HG03280 (cell line): Measurements from ENCODE around the gene MAPK10.

Source experiments
- ATAC-seq: cut with Tn5 transposase; IDR thresholded peaks from one replicate; pipeline ENCODE4 v1.9.1; 2021; ENCODE audit warnings: mild to moderate bottlenecking, moderate library complexity; ENCODE audit not compliant: unreplicated experiment

The MAPK10 gene

DNA sequence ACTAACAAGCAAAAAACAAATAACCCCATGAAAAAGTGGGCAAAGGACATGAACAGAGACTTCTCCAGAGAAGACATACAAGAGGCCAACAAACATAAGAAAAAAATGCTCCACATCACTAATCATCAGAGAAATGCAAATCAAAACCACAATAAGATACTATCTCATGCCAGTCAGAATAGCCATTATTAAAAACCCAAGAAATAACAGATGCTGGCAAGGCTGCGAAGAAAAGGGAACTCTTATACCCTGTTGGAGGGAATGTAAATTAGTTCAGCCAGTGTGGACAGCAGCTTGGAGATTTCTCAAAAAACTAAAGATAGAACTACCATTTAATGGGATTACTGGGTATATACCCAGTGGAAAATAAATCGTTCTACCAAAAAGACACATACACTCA is 79.6 kb downstream of the MAPK10 start:
- no peak for ATAC-seq

DNA sequence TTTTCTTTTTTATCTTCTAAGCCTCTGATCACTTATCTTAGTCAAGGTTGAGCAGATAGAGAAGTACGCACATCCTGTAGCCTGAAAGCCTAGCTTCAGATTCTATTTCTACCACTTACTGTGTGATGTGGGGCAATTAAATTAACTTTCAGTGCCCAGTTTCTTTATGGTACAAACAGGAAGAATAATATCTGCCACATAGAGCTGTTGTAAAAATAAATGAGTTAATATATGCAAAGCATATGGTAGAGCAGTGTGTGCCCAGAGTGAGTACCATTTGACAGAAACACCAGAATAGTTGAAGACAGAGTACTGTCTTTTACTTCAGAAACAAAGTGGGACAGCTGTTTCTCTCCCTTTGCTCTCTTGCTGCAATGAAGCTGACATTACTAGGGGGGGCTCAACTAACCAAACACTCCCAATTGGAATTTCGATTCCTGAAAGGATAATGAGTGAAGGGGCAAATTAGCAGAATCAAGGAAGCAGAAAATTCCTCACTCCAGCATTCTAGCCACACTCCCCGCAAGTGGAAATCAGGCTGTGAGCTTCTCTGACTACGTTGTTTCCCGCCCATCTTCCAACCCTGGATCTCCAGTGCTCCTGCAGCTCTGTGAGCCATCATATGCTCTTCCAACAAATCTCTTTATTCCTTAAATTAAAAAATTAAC is 80.4 kb downstream of the MAPK10 start:
- no peak for ATAC-seq

DNA sequence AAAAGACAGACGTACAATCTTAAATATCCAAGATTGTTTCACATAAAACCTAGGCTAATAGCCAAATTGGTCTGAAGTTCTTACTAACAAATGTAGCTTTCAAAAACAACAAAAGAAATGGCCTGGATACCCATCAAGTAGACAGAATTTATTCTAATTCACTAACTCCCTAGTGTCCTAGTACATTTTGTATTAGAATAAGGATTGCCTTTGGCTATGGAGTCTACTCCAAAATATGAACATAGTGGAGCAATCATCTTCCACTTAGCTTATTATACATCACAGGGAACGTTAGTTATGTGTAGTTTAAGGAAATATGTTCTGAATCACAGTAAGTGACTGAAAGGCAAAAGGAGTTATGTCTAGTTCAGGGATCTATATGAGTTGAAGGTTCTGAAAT is 81.7 kb downstream of the MAPK10 start:
- ATAC-seq, result no peak

DNA sequence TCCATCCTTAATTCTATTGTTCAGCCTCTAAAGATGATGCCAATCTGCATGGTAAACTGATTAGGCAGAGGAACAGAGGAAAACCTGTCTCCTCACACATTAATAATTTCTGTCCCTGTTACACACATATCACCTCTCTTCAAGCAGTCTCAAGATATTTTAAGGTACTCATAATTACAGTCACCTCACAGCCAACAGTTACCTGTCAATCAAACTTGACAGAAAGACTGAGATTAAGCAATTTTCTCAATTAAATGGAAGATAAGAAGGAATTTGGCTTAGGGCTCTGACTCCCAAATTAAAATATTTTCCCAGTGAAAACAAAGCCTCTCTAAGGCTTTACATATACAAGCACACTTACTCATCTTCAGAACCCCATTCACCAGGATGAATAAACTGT is 85.2 kb downstream of the MAPK10 start:
- ATAC-seq, result no peak

DNA sequence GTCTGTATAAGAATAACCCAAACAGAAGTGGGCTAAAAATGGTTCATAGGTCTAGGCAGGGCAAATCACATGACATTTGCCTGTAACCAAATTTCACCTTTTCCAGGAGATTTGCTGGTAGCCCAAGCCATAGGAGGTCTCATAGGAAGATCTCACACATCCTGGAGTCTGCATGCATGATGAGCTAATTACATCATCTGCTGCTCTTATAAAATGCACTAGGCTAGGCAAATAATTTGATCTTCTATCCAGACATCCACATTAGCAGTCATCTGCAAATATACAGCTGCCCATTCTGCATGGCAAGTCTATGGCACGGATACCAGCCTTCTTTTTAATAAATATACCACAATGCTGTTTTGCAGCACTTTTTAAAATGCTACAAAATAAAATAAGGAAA is 87.2 kb downstream of the MAPK10 start:
- ATAC-seq, result no peak

DNA sequence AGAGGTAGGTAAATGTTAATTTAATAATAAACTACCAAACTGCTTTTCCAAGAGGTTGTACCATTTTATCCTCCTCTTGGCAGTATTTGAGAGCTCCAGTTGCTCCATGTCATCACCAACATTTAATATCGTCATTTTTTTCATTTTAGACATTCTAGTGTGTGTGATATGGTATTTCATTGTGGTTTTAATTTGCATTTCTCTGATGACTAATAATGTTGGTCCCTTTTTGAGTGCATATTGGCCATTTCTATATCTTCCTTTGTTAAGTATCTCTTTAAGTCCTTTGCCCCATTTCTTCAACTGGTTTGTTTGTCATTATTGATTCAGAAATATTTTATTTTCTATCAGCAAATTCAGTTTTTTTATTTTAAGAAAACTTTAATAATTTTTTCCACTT is 88.8 kb downstream of the MAPK10 start:
- no peak for ATAC-seq

DNA sequence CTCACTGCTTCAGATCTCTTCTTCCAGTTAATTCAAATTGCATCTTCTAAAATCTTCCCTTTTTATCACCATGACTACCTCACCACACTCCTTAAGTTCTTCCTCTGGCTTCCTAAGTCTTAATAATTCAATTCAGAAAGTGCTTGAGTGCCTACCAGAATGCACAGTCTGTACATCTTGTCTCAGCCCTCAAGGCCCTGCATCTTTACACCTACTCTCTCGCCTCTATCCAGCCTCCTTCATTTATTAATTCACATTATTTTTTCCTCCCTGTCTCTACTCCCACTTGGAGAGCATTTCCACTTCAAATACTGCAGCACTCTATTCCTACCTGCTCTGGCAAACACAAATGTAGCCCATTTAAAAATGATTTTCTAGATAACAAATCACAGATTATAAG is 90.5 kb downstream of the MAPK10 start:
- no peak for ATAC-seq

DNA sequence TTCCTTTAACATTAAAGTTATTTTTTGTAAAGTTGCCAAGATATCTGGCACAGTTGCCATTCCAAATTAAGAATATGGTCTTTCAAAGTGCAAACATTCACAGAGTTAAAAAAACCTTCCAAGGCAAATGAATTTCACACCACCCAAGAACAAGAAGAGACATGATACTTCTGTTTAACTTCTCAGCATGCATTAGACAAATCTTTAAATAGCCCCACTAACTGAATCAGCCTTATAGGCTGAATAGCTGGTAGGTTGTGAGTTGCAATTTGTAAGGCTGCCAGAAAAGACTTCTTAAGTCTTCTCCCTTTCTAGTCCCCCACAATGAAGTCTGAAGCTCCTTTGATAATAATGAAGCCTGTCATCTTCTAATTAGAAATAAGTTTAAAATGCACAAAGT is 95.6 kb downstream of the MAPK10 start:
- no peak for ATAC-seq

DNA sequence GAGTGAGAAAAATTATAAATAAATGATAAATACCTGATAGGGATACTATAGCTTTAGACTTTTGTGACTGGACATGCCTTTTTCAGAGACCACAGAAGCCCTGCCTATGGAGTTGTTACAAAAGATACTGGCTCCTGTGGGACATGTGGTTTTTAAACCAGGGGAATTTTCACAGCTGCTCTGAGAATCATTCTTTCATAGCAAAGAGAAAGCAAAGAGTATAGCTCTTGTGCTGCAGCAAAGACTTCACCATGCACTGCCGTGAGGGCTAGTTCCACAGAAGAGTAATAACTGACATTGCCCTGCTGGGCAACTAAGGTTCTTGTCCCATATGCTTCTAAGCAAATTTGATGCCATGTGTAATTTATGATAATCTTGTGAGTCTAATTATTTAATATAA is 98.2 kb downstream of the MAPK10 start:
- no peak for ATAC-seq

DNA sequence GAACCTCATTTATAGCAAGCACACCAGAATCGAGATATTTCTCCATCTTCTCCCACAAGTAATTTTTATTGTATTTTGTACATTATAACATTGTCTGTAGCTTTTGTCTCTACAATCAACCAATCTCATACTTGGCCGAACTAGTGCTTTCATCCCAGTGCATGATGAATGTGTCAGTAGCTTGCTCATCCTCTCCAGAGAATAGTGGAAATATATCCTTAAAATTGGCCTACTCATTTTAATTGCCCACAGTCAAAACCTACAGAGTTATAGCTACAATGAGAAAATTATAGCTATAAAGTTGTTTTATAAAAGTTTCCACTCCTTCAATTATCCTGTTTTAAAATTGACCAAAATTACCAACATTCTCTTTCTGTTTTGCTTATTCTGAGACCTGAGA is 103.8 kb downstream of the MAPK10 start:
- ATAC-seq, result no peak

DNA sequence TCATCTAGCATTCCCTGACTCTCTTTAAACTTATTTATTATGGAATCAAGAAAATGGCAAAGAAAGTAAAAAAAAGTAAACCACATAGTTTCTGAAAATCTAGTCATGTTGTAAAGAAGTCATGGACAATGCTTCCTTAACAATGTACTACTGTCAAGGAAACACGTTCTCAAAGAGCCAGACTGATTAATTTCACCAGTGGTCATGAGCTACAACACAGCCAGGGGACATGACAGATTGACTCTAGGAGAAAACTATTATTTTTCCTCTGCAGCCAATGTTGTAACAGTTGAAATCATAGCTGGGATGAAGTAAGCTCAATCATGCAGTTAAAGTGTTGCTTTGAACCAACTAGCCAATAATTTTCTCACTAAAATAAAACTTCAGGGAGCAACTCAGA is 109.2 kb downstream of the MAPK10 start:
- no peak for ATAC-seq

DNA sequence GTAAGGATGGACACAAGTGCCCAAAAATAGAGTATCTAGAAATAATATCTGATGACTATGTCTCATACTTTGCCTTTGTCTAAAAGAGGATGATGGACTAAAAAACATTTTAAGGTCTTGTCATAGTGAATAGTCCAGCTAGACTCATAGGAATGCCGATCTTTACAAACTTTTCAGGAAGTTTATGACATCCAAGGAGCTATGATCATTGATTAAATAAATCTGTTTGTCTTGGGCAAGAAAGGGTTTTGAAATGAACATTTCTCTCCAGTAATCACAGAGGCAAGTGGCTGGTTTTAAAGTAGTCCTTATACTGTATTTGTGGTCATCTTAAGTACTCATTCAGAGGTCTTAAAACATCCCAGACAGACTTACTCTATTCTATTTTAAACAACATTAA is 109.8 kb downstream of the MAPK10 start:
- no peak for ATAC-seq

DNA sequence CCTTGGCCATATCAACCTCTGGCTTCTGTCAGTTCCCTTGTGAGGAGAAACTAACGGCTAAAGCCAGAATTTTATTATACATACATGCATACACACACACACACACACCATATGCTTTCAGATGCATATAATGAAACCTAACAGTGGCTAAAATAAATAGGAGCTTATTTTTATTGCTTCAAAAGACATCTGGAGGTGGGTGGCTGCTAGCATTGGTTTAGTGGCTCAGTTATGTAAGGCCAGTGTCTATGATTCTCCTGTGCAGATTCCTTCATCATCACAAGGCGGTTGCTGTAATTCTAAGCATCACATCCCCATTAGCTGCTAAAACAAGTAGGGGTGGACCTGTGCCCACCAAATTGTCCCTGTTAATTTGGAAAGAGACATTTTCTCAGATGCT is 110.8 kb downstream of the MAPK10 start:
- no peak for ATAC-seq

DNA sequence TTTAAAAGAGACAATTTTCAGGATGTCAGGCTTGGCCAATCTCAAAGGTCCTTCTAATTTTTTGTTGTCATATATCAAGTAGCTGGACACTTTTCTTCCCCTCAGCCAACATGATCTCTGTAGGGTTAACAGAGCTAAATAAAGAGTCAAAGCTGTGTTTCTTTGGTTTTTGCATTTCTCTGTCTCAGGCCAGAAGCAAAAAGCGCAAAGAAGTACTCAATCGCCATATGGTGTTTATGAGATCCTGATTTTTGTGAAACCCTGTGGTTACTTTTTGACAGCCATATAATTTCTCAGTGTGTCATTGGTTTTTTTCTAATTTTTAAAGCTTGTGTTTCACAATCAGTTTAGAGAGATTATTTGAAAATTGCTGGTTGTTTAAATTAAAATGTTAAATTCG is 111.9 kb downstream of the MAPK10 start:
- no peak for ATAC-seq

DNA sequence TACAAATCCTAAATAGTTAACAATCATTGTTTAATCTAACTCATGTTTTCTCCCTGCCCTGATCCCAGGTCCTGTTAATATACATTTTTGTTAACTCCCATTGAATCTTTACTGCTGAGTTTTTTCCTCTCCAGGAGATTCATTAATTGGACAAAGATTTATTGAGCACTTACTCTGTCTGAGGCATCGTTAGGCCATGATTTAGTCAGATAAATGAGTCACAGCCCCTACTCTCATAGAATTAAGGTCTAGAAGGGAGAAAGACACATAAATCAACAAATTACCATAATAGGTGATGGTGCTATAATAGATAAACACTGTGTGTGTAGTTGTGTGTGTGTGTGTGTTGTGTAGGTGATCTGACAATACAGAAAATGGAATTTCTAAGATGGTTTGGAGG is 112.5 kb downstream of the MAPK10 start:
- no peak for ATAC-seq

DNA sequence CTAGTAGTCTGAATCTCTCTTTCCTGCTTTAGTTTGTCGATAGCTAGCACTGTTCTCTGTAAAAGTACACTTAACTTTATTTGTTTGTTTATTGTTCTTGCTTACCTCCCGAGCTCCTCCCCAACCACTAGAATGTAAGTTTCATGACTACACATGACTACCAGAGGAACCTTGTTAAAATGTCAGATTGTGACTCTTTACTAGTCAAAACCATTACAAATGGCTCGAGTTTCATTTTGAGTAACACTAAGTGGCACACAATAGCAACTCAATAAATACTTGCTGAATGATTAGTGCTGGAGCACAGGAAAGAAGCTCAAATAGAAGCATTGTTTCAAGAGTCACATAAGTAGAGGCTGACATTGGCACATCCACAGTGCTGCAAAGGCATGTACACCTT is 116.1 kb downstream of the MAPK10 start:
- ATAC-seq, result no peak

DNA sequence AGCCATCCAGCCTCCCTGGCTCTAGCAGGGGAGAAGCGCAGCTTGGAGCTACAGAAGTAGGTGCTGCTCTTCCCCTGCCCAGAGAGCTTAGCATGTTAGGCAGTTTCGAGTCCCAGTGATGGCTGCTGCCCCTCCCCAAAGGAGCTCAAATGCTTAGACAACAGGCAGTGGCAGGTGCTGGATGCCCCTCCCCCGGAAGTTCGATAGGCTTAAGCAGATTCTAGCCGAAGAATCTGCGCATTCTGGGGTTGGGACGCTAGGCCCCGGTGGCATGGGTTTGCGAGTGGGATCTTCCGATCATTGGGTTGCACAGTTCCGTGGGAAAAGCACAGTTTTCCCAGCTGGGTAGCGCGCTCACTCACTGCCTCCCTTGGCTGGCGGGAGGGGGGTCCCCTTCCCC is 117.2 kb downstream of the MAPK10 start:
- ATAC-seq, result no peak

DNA sequence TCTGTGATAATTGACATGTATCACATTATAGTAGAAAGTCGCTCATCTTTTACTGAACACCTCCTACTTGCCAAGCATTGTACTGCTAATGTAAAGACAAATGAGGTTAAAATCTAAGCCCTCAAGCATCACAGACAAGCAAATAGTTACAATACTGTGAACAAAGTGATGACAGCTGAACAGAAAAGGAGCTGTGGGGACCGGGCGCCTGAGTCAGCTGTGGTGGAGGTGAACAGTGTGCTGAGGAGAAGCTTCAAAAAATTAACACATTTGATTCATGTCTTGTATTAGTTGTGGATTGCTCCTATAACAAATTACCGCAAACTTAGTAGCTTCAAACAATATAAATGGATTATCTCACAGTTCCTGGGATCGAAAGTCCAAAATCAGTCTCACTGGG is 124.3 kb downstream of the MAPK10 start:
- no peak for ATAC-seq

DNA sequence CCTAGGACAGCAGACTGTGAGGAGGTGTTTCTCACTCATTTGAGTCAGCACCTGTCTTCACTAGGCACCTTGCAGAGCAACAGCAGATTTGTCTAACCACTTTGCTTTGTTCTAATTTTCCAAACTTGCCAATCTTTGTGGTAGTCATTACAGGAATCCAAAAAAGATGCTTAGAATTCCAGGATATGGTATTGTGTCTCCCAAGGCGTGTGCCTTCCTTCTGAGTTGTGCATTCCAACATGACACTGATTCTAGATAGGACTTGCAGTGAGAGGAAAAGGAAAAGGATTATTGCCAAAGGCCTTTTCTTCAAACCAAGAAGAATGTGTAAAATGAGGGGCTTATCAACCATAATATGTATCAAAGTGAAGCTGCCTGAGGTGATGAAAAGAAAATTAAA is 126.2 kb downstream of the MAPK10 start:
- ATAC-seq, result no peak

DNA sequence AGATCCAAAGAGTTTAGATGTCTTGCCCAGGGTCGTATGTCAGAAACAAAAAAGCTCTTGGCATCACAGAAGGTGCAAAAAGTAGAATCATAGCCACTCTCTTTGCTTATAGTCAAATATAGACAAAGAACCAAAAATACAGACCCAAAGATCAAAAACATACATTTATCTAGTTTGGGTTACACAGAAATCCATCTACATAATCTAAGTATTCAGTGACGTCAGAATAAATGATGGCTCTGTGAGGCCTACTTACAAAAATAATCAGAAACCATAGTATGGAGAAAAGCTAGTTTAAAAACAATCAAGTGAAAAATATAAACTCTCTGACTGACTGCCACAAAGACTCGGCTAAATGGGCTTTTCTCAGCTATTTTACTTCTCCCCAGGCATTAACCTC is 126.8 kb downstream of the MAPK10 start:
- no peak for ATAC-seq

DNA sequence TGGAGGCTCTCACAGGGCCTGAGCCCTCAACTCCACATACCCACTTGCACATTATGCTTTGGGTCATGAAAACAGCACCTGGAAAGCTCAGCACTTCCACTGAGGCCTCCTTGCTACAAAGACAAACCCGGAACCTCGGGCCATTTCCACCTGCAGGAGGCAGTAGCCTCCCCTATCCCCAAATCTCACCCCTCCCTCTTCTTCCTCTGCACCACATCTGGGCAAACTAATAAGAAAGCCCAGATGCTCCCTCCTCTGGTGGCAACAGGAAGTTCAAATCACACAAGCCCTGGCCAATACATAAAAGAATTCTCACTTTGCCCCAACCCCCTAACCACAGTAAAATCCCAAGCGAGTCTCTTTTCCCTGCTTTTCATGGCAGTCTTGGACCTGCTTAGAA is 136.4 kb downstream of the MAPK10 start:
- peak; percentile 74 for ATAC-seq

DNA sequence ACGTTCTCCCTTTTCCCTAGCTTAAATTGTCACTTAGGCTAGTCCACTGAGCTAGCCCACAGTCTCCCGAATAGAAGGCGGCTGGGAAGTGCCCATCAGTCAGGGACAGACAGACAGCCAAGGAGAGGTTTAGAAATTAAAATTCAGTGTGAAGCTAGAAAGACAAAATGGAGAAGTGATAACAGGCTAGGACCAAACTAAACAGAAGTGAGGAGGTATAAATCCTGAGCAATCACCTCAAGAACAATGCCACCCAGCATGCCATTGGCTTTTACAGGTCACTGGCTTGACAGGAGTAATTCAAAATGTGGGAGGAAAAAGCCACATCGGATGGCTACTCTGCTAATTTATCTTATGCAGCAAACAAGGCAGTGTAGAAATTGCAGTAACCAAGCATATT is 138.9 kb downstream of the MAPK10 start:
- ATAC-seq, result no peak

DNA sequence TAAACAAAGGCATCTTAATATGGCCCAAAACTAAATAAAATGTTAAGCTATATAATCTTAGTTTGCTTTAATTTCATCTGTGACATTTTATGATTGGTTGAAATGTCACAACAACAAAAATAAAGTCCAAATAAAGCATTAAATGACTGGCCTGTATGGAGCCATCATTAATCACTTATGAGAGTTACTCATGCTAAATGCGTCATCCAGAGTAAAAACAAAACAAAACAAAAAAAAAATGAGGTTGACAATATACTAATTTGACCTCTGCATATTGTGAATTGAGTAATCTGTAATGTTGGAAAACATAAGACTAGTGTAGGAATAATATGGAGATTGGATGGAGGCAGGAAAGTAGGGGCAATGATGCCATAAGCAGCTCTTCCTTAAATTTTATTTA is 139.7 kb downstream of the MAPK10 start:
- ATAC-seq, result no peak
